HepG2 (cell line): ENCODE data around the gene BST2. TPM values are rescaled to one million over a fixed set of nuclear protein-coding genes. Genes with fewer than 3 reads are reported as not detected.
A peak's percentile ranks its signal among the peaks of the same experiment; 100 is the strongest.

ENCODE experiments used
- ATF5 ChIP-seq: sonication (generic); formaldehyde crosslinking; IDR thresholded peaks from 2 replicates; pipeline ENCODE4 v1.4.0; 2020; ENCODE audit warnings: mild to moderate bottlenecking, low read depth, missing genetic modification reagents
- CBX1 ChIP-seq: IDR thresholded peaks from one replicate; pipeline ENCODE4 v1.6.1; 2016; ENCODE audit warnings: antibody characterized with exemption, low read depth
- KLF16 ChIP-seq, 2 experiments: sonication (generic) in 1 of 2; formaldehyde crosslinking in 1 of 2; IDR thresholded peaks; 2 replicates each; pipeline versions ENCODE4 v1.6.1 to v1.8.0; 2016 to 2023; ENCODE audit warnings: missing genetic modification reagents in 2 of 2, missing compliant biosample characterization in 1 of 2
- MXI1 ChIP-seq: IDR thresholded peaks from 3 replicates; pipeline ENCODE4 v1.6.1; 2012; ENCODE audit warnings: low read depth, low read length, inconsistent platforms, borderline replicate concordance
- NR2C2 ChIP-seq: sonication (generic); formaldehyde crosslinking; IDR thresholded peaks from 2 replicates; pipeline ENCODE4 v1.4.0; 2020; ENCODE audit warnings: missing genetic modification reagents, mild to moderate bottlenecking, moderate library complexity, borderline replicate concordance
- PITX1 ChIP-seq: sonication (generic); formaldehyde crosslinking; IDR thresholded peaks from 2 replicates; pipeline ENCODE4 v1.5.1; 2020; ENCODE audit warnings: mild to moderate bottlenecking, missing genetic modification reagents
- TBX2 ChIP-seq: sonication (generic); formaldehyde crosslinking; IDR thresholded peaks from 2 replicates; pipeline ENCODE4 v1.5.0; 2020; ENCODE audit warnings: missing genetic modification reagents, mild to moderate bottlenecking, borderline replicate concordance
- ZBTB42 ChIP-seq: sonication (generic); formaldehyde crosslinking; IDR thresholded peaks from 2 replicates; pipeline ENCODE4 v1.5.0; 2020; ENCODE audit warnings: mild to moderate bottlenecking, missing genetic modification reagents
- ZNF3 ChIP-seq: IDR thresholded peaks from 2 replicates; pipeline ENCODE4 v1.7.0; 2017; ENCODE audit warnings: inconsistent platforms
- ZNF691 ChIP-seq: sonication (generic); formaldehyde crosslinking; IDR thresholded peaks from 2 replicates; pipeline ENCODE4 v1.4.0; 2020; ENCODE audit warnings: missing genetic modification reagents, low read depth, mild to moderate bottlenecking, borderline replicate concordance
- ZSCAN29 ChIP-seq: sonication (generic); formaldehyde crosslinking; conservative IDR thresholded peaks from 2 replicates; pipeline ENCODE4 v1.4.0; 2020; ENCODE audit warnings: mild to moderate bottlenecking, missing genetic modification reagents
- ZSCAN31 ChIP-seq: sonication (generic); formaldehyde crosslinking; IDR thresholded peaks from 2 replicates; pipeline ENCODE4 v1.5.0; 2020; ENCODE audit warnings: low read depth, mild to moderate bottlenecking, missing genetic modification reagents
- polyA plus RNA-seq, 8 experiments: library from polyadenylated mRNA; depleted of rRNA in 3 of 8; stranded (reverse) in 7 of 8; unstranded in 1 of 8; fragments of >200 nt; fragmentation: Illumina TruSeq in 4 of 8; extraction: Trizol in 4 of 8; gene quantifications; 2 replicates each; pipeline versions ENCODE4 v1.2.1 to v1.2.3, GENCODE V29; 2011 to 2016; ENCODE audit warnings: low read depth in 4 of 8, missing spikeins in 1 of 8, mixed read lengths in 1 of 8; ENCODE audit not compliant: insufficient read depth in 1 of 8
- total RNA-seq, 5 experiments: library from RNA; depleted of rRNA; stranded (reverse); fragments of >200 nt; fragmentation: Illumina TruSeq; extraction: Trizol; gene quantifications; 2 replicates each; pipeline ENCODE4 v1.2.3, GENCODE V29; 2016; ENCODE audit warnings: low read depth in 1 of 5
- TF ChIP-seq, protein P1 (sequence below): sonication (generic); formaldehyde crosslinking; IDR thresholded peaks from 2 replicates; pipeline ENCODE4 v1.8.0; 2022; ENCODE audit warnings: mild to moderate bottlenecking, missing genetic modification reagents, borderline replicate concordance
- TF ChIP-seq, protein P2 (sequence below): sonication (generic); formaldehyde crosslinking; IDR thresholded peaks from 2 replicates; pipeline ENCODE4 v1.4.0; 2020; ENCODE audit warnings: mild to moderate bottlenecking, missing genetic modification reagents
- TF ChIP-seq, protein P3 (sequence below): sonication (generic); formaldehyde crosslinking; IDR thresholded peaks from 2 replicates; pipeline ENCODE4 v1.4.0; 2020; ENCODE audit warnings: missing genetic modification reagents

The BST2 gene
- total and polyA plus RNA-seq, 2 of the 13 experiments (the other 11 are each of a cell fraction or from before 2014, with no cell fraction given), result 58.8 to 93.8 TPM

DNA sequence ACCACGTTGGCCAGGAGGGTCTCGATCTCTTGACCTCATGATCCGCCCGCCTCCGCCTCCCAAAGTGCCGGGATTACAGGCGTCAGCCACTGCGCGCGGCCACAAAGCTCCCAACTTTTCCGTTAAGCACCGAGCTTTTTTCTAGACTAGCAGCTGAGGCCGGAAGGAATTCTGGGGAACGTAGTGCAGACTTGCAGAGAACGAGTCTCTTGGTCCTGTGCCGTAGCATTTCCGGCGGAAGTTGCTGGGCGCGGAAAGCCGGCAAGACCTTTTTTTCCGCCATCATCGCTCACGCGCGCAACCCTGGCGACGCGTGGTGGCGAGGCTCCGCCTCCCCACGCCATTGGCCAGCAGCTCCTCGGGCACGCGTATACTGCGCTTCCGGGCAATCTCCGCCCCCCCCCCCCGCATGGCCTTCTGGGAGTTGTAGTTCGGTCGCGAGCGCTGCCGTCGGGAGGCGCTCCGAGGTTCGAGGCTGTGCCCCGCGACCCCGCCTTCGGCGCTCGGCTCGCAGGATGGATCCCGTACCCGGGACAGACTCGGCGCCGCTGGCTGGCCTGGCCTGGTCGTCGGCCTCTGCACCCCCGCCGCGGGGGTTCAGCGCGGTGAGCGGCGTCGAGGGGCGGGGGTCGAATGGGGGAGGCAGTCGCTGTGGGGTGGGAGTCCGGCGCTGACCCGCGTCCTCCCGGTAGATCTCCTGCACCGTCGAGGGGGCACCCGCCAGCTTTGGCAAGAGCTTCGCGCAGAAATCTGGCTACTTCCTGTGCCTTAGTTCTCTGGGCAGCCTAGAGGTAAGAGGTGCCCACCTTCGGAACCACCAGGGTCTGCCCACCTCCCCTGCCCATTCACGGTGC, 14.4 kb upstream of the BST2 start, which contains the start of gene MVB12A (continued):
- peak; percentile 25 for TF ChIP-seq ZNF691
- no peak for TF ChIP-seq ATF5 (CRISPR knock-in tag)
- TF ChIP-seq, protein P1, sequence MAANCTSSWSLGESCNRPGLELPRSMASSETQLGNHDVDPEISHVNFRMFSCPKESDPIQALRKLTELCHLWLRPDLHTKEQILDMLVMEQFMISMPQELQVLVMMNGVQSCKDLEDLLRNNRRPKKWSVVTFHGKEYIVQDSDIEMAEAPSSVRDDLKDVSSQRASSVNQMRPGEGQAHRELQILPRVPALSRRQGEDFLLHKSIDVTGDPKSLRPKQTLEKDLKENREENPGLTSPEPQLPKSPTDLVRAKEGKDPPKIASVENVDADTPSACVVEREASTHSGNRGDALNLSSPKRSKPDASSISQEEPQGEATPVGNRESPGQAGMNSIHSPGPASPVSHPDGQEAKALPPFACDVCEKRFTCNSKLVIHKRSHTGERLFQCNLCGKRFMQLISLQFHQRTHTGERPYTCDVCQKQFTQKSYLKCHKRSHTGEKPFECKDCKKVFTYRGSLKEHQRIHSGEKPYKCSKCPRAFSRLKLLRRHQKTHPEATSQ (CRISPR knock-in tag), result 0 out of 2 replicates have a peak, but pooled peaks have one; percentile 42
- TF ChIP-seq, protein P2, sequence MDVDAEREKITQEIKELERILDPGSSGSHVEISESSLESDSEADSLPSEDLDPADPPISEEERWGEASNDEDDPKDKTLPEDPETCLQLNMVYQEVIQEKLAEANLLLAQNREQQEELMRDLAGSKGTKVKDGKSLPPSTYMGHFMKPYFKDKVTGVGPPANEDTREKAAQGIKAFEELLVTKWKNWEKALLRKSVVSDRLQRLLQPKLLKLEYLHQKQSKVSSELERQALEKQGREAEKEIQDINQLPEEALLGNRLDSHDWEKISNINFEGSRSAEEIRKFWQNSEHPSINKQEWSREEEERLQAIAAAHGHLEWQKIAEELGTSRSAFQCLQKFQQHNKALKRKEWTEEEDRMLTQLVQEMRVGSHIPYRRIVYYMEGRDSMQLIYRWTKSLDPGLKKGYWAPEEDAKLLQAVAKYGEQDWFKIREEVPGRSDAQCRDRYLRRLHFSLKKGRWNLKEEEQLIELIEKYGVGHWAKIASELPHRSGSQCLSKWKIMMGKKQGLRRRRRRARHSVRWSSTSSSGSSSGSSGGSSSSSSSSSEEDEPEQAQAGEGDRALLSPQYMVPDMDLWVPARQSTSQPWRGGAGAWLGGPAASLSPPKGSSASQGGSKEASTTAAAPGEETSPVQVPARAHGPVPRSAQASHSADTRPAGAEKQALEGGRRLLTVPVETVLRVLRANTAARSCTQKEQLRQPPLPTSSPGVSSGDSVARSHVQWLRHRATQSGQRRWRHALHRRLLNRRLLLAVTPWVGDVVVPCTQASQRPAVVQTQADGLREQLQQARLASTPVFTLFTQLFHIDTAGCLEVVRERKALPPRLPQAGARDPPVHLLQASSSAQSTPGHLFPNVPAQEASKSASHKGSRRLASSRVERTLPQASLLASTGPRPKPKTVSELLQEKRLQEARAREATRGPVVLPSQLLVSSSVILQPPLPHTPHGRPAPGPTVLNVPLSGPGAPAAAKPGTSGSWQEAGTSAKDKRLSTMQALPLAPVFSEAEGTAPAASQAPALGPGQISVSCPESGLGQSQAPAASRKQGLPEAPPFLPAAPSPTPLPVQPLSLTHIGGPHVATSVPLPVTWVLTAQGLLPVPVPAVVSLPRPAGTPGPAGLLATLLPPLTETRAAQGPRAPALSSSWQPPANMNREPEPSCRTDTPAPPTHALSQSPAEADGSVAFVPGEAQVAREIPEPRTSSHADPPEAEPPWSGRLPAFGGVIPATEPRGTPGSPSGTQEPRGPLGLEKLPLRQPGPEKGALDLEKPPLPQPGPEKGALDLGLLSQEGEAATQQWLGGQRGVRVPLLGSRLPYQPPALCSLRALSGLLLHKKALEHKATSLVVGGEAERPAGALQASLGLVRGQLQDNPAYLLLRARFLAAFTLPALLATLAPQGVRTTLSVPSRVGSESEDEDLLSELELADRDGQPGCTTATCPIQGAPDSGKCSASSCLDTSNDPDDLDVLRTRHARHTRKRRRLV (CRISPR knock-in tag), result no peak
- TF ChIP-seq ZNF3 (CRISPR knock-in tag), result no peak
- TF ChIP-seq PITX1 (CRISPR knock-in tag), result peak; percentile 87
- no peak for TF ChIP-seq ZBTB42 (CRISPR knock-in tag)
- TF ChIP-seq NR2C2, result peak; percentile 87
- TF ChIP-seq ZSCAN29, result no peak
- TF ChIP-seq MXI1, result peak; percentile 70; the same call in 1 of the 3 replicates
- peak in 1 of 2 experiments; percentile 52; a peak in 2 of 4 replicates for TF ChIP-seq KLF16 (CRISPR knock-in tag; IDR thresholded peaks at IDR 0.05)
- TF ChIP-seq ZSCAN31 (CRISPR knock-in tag), result peak; percentile 81
- TF ChIP-seq CBX1, result no peak
- peak; percentile 70 for TF ChIP-seq TBX2
- TF ChIP-seq, protein P3, sequence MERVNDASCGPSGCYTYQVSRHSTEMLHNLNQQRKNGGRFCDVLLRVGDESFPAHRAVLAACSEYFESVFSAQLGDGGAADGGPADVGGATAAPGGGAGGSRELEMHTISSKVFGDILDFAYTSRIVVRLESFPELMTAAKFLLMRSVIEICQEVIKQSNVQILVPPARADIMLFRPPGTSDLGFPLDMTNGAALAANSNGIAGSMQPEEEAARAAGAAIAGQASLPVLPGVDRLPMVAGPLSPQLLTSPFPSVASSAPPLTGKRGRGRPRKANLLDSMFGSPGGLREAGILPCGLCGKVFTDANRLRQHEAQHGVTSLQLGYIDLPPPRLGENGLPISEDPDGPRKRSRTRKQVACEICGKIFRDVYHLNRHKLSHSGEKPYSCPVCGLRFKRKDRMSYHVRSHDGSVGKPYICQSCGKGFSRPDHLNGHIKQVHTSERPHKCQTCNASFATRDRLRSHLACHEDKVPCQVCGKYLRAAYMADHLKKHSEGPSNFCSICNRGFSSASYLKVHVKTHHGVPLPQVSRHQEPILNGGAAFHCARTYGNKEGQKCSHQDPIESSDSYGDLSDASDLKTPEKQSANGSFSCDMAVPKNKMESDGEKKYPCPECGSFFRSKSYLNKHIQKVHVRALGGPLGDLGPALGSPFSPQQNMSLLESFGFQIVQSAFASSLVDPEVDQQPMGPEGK, result 0 out of 2 replicates have a peak, but pooled peaks have one; percentile 34
